SH-SY5Y (cell line): Measurements from ENCODE around the gene KIF3A.

Source experiments
- GATA2 ChIP-seq: IDR thresholded peaks from 2 replicates; pipeline ENCODE4 v1.6.1; 2011; ENCODE audit warnings: mild to moderate bottlenecking, low read depth, low read length
- GATA3 ChIP-seq: IDR thresholded peaks from 2 replicates; pipeline ENCODE4 v1.6.1; 2011; ENCODE audit warnings: low read depth, mild to moderate bottlenecking, low read length, moderate library complexity

DNA sequence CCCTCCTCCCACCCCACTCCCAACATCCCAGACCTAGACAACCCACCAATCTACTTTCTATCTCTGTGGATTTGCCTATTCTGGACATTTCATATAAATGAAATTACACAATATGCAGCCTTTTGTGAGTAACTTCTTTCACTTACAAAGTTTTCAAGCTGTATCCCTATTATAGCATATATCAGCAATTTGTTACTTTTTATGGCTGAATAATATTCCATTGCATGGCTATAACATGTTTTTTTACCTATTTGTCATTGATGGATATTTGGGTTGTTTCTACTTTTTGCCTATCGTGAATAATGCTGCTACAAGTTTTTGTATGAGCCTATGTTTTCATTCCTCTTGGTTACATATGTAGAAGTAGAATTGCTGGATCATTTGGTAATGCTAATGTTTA lies 1.9 kb upstream of the KIF3A start:
- no peak for TF ChIP-seq GATA2
- no peak for TF ChIP-seq GATA3
